ENCODE data around the gene RUSC2.

The RUSC2 gene, protein sequence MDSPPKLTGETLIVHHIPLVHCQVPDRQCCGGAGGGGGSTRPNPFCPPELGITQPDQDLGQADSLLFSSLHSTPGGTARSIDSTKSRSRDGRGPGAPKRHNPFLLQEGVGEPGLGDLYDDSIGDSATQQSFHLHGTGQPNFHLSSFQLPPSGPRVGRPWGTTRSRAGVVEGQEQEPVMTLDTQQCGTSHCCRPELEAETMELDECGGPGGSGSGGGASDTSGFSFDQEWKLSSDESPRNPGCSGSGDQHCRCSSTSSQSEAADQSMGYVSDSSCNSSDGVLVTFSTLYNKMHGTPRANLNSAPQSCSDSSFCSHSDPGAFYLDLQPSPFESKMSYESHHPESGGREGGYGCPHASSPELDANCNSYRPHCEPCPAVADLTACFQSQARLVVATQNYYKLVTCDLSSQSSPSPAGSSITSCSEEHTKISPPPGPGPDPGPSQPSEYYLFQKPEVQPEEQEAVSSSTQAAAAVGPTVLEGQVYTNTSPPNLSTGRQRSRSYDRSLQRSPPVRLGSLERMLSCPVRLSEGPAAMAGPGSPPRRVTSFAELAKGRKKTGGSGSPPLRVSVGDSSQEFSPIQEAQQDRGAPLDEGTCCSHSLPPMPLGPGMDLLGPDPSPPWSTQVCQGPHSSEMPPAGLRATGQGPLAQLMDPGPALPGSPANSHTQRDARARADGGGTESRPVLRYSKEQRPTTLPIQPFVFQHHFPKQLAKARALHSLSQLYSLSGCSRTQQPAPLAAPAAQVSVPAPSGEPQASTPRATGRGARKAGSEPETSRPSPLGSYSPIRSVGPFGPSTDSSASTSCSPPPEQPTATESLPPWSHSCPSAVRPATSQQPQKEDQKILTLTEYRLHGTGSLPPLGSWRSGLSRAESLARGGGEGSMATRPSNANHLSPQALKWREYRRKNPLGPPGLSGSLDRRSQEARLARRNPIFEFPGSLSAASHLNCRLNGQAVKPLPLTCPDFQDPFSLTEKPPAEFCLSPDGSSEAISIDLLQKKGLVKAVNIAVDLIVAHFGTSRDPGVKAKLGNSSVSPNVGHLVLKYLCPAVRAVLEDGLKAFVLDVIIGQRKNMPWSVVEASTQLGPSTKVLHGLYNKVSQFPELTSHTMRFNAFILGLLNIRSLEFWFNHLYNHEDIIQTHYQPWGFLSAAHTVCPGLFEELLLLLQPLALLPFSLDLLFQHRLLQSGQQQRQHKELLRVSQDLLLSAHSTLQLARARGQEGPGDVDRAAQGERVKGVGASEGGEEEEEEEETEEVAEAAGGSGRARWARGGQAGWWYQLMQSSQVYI (N-terminal part only)

DNA sequence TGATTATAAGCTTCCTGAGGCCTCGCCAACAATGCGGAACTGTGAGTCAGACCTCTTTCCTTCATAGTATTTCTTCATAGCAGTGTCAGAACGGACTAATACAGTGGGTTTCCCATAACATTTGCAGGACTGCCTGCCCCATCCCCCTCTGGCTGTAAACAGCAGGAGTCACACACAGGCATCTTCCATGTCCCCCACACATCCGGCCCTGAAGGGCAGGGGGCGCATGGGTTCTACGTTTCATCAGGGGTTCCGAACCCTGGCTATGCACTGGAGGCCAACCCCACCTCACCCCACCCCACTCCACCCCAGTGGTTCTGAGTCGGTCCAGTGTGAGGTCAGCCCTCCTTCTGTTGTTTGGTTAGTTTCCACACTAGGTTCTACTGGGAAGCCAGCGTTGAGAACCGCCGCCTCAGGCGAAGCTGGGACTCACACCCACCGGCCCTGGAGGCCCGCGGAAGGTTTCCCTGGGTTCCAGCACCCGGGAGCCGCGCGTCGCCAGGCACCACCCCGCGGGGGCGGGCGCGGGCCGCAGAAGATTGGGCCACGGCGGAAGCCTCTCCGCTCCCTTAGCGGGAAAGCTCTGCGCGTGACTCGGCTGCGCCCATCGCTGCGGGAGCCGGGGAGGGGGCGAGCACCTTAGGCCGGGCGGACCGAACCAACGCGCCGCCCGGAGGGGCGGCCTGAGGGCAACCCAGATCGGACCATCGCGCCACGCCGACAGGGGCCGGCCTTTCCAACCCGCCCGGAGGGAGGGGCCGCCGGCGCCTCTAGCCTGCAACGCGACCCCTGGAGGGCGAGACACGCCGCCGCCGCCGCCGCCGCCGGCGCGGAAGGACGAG, at the start of gene RUSC2:
Gene RUSC2 (plus strand): TSS at position 799 of the 842 bp plus-strand sequence. CDS start 56,411 bp downstream, outside the sequence.
- DNase-seq, result peak; percentile 47

DNA sequence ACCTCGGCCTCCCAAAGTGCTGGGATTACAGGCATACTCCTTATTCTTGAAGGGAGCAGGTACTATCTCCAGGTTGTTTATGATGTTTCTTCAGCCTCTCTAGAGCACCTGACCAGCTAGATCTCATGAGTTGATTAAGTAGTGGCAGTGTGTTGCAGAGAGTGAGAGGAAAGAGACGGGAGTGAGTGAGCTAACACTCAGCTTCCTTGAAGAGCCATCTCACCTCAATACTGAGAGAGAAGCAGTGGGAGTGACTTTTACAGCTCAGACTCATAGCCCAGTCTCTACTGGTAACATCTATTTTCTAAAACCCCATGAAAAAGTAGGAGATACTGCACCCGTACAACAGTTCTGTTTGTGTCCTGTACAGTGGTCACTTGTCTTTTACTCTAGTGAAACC, 43.9 kb upstream of the RUSC2 start:
- no peak for DNase-seq

- DNase-seq, result no peak
These were observed 41.4 kb upstream of the RUSC2 start for GRCh38 chr9:35448496-35448895.

- DNase-seq, result no peak
These were observed 37.4 kb upstream of the RUSC2 start for GRCh38 chr9:35452481-35452880.

DNA sequence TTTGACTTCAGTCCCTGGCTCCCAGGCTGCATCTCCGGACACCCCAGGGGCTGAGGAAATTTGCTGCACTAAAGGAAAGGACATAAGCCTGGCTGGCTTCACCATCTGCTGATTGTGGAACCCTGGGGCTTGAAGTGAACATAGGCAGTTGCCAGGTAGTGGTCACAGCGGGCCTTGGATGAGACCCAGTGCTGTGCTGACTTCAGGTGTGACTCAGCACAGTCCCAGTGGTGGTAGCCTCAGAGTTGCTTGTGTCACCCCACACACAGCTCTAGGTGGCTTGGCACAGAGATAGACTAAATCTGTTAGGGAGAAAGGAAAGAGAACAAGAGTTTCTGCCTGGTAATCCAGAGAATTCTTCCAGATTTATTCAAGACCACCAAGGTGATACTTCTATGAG, 36.1 kb upstream of the RUSC2 start:
- no peak for DNase-seq

DNA sequence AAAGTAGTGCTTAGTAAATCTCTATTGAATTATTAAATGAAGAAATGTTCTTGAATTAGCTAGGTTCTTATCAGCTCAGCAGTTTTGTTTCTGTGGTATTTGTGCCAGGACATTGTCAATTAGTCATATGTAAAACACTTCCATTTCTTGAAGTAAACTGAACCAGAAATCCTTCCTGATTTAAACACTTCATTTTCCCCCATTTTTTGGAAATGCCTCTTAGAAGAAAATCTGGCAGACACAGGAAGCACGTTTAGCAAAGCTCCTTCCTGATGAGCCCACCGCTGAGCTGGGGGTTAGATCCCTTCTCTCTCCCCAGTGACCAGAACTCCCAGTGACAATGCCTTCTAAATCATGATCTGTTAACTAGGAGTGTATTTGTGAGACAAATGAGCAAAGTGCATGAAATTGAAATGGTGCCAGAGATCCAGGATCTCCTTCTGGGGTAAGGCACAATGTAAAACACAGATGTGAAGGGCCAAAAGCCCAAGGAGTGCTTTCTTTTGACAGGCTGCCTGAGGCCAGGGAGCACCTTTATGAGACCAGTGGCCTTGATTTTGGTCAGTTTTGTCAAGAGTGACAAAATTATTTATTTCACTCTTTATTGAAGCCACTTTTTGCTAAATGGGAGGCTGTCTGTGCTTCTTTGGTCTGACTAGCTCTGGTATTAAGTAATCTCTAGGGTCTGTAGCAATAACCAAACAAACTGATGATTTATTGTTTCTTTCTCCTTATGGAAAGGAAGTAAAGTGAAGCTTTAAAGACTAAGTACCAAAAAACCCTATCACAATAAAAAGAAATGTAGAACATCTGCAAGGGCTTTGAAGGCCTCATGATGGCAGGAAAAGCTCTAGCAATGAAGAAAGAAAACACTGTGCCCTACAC, 25.5 kb upstream of the RUSC2 start:
- DNase-seq, result no peak

DNA sequence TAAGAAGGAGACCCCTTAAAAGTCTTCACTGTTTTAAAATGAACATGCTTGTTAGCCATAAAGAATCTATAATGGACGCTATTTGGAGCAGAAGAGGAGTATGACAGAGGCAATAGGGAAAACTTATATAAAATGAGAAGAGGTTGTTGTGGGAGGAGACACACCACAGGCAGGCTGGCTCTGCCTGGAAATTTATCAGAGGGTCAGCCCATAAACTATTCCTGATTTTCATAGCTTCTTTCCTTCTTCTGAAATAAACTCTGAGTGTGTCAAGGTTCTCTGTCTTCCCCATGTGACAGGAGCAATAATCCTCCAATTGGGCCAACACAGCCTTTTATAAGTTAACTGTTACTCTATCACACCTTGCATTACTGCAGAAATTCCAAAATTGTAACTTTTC, 19.6 kb upstream of the RUSC2 start:
- DNase-seq, result no peak

- no peak for DNase-seq
These were observed 19.0 kb upstream of the RUSC2 start for GRCh38 chr9:35470894-35471293.

DNA sequence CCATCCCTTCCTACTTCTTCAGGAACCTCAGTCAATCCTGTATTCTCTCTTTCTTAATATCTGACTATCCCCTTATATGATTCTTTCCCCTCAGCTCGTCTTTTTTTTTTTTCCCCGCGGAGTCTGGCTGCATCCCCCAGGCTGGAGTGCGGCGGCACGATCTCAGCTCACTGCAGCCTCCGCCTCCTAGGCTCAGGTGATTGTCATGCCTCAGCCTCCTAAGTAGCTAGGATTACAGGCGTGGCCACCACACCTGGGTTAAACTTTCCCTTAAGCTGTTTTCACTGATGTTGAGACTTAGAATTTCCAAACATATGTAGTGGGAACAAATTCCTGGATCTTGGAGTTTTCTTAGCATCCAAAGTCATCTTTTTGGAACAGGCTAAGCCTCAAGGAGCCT, 13.3 kb upstream of the RUSC2 start:
- no peak for DNase-seq

DNA sequence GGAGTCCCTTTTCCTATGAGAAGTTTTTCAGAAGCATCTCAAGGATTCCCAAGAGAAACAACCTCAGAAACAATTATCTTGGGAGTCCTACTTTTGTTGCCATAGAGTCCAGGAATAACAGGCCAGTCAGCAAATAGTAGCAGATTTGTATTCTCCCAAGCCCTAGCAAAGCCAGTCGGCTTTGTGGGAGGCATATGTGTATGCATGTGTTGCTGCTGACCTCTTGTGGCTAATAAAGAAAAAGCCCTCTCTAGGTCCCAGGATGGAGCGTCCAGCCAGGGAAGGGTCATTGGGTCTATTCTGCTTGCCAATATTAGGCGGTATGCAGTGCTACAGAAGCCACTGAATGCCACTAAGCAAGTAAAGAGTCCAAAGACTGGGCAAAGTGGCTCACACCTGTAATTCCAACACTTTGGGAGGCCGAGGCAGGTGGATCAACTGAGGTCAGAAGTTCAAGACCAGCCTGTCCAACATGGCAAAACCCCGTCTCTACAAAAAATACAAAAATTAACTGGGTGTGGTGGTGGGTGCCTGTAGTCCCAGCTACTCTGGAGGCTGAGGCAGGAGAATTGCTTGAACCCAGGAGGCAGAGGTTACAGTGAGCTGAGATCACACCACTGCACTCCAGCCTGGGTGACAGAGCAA, 12.6 kb upstream of the RUSC2 start:
- peak; percentile 61 for DNase-seq

- DNase-seq, result no peak
These were observed 11.0 kb upstream of the RUSC2 start for GRCh38 chr9:35478871-35479270.

DNA sequence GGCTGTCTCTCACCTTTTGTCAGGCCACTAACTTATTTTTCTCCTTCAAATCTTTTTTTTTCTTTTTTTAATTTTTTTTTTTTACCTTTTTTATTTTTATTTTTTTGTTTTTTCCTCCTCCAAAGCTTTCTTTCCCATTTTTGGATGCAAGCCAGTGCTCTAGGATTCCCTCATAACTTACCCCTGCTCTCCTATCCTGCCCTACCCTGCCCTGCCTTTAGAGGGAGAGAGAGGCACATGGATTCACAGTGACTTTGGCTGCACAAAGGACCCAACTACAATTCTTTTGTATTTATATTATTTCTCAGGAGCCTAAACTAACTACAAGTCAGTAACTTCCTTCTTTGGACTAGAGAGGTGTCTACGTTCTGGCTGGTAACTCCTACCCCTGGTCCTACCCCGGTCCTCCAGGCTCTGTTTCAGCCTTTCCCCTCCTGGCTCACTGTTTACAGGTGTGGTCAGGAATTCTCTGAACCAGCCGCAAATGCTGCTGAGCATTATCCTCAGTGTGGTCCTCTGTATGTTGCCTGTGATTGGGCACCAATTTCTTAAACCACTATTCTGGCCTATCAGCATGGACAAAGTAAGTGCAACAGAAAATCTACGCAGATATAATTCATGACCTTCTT, 8.4 kb upstream of the RUSC2 start:
- DNase-seq, result peak; percentile 30

- DNase-seq, result no peak
These were observed 7.8 kb upstream of the RUSC2 start for GRCh38 chr9:35482071-35482470.

GRCh38 chr9:35484406-35484805, 5.5 kb upstream of the RUSC2 start:
- no peak for DNase-seq

GRCh38 chr9:35487081-35487480, 2.8 kb upstream of the RUSC2 start:
- DNase-seq, result no peak

GRCh38 chr9:35488021-35488420, 1.9 kb upstream of the RUSC2 start:
- no peak for DNase-seq

GRCh38 chr9:35488566-35489312, 1.2 kb upstream of the RUSC2 start:
- no peak for DNase-seq

GRCh38 chr9:35490155-35490909, 421 bp downstream of the RUSC2 start:
- no peak for DNase-seq
